GM18526 (cell line): Measurements from ENCODE around the gene KATNIP.

Experiments
- POLR2A ChIP-seq: IDR thresholded peaks from 3 replicates; pipeline ENCODE4 v1.6.1; 2011; ENCODE audit not compliant: insufficient read length; ENCODE audit errors: extremely low read depth

Gene KATNIP

GRCh38 chr16:27549746-27550581 is at the start of gene KATNIP, which contains the start of gene GTF3C1:
KATNIP (plus strand) TSS chr16:27550144; CDS start chr16:27550171, 27 bp downstream.
GTF3C1 (minus strand) TSS chr16:27549913; CDS start chr16:27549890, 23 bp downstream.
- peak; percentile 83 for TF ChIP-seq POLR2A

GRCh38 chr16:27500801-27501200 is 49.1 kb upstream of the KATNIP start:
- TF ChIP-seq POLR2A: no peak

- no peak for TF ChIP-seq POLR2A
These were observed 46.3 kb upstream of the KATNIP start for GRCh38 chr16:27503662-27504061.

GRCh38 chr16:27505297-27506236 is 44.4 kb upstream of the KATNIP start:
- no peak for TF ChIP-seq POLR2A

- TF ChIP-seq POLR2A: no peak
These were observed 43.2 kb upstream of the KATNIP start for GRCh38 chr16:27506771-27507170.

- TF ChIP-seq POLR2A: no peak
These were observed 41.5 kb upstream of the KATNIP start for GRCh38 chr16:27508476-27508875.

GRCh38 chr16:27511657-27512448 is 38.1 kb upstream of the KATNIP start:
- no peak for TF ChIP-seq POLR2A

- no peak for TF ChIP-seq POLR2A
These were observed 35.1 kb upstream of the KATNIP start for GRCh38 chr16:27514806-27515205.

- no peak for TF ChIP-seq POLR2A
These were observed 34.0 kb upstream of the KATNIP start for GRCh38 chr16:27515874-27516353.

- no peak for TF ChIP-seq POLR2A
These were observed 33.6 kb upstream of the KATNIP start for GRCh38 chr16:27516365-27516764.

GRCh38 chr16:27517664-27518063 is 32.3 kb upstream of the KATNIP start:
- no peak for TF ChIP-seq POLR2A

- no peak for TF ChIP-seq POLR2A
These were observed 31.7 kb upstream of the KATNIP start for GRCh38 chr16:27518226-27518625.

- TF ChIP-seq POLR2A: no peak
These were observed 28.8 kb upstream of the KATNIP start for GRCh38 chr16:27520982-27521673.

- no peak for TF ChIP-seq POLR2A
These were observed 27.7 kb upstream of the KATNIP start for GRCh38 chr16:27522173-27522707.
